GM19099 (cell line): Measurements from ENCODE around the gene GMCL2.

ENCODE experiments used
- POLR2A ChIP-seq: IDR thresholded peaks from 3 replicates; pipeline ENCODE4 v1.6.1; 2011; ENCODE audit warnings: low read depth; ENCODE audit not compliant: insufficient read length; ENCODE audit errors: extremely low read depth

The GMCL2 gene

DNA sequence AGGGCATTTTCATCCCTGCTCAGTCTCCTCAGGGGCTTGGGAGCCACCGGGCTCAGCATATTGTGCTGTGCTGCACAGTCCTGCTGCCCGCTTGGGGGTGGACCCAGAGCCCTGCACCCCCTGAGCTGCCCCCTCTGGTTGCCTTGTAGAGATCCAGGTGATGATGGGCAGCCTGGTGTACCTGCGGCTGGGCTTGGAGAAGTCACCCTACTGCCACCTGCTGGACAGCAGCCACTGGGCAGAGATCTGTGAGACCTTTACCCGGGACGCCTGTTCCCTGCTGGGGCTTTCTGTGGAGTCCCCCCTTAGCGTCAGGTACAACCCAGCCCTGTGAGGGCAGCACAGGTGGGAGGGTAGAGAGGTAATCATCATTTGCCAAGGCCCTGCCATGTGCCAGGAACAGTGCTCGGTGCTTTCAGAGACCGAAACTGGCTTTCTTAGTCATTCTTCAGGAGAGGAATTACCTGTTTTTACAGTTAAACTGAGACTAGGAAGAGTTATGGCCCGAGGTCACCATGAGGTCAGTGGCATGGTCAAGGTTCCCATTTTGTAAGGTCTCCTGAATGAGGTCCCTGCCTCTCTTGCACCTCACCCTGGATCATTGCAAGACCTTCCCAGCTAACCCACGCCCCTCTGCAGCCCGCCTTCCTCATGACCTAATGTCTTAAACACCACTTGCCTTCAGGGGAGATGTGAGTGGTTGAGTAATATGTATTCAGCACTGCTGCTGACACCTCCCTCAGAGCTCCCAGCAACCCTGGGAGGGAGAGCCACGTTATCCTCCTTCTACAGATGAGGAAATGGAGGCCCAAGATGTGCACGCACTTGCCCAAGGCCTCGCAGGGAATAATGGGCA is 41.0 kb downstream of the GMCL2 start:
- TF ChIP-seq POLR2A = no peak

DNA sequence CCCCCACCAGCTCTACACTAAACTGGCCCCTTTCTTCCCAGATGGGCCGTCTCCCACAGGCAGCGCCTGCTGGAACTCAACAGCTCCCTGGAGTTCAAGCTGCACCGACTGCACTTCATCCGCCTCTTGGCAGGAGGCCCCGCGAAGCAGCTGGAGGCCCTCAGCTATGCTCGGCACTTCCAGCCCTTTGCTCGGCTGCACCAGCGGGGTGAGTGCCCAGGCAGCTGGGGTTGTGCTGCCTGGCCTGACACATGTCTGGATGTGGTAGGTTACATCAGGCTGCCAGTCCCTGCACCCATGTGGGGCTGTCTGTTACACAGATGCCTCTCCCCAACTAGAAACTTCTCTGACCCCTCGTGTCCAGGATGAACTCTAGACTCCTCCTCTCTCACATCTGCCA is 43.3 kb downstream of the GMCL2 start:
- no peak for TF ChIP-seq POLR2A

DNA sequence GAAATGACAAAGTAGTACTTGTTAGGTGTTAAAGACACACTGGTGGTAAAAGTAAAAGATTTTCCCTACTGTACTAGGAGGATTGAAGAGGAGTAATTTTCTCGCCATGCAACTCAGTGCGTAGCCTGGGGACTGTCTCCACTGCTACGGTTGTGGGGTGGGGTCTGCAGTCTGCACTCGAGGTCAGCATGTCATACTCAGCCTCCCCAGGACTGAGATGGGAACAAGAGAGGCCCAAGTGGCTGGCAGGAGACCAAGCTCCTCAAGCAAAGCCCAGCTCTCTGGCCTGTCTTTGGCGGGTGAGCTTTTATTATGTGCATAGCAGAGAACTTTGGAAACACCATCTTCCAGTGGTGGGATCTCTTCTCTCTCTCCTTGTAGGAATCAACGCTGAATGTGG is 43.9 kb downstream of the GMCL2 start:
- TF ChIP-seq POLR2A = no peak

DNA sequence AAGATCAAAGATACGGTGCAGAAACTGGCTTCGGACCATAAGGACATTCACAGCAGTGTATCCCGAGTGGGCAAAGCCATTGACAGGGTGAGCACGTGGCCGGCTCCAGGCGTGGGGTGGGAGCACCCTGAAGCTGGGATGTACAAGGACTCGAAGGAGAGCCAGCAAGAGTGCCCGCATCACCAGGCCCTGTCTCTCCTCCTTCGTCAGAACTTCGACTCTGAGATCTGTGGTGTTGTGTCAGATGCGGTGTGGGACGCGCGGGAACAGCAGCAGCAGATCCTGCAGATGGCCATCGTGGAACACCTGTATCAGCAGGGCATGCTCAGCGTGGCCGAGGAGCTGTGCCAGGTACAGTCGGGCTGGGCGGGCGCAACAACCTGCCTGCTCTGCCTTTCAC is 44.5 kb downstream of the GMCL2 start:
- no peak for TF ChIP-seq POLR2A

DNA sequence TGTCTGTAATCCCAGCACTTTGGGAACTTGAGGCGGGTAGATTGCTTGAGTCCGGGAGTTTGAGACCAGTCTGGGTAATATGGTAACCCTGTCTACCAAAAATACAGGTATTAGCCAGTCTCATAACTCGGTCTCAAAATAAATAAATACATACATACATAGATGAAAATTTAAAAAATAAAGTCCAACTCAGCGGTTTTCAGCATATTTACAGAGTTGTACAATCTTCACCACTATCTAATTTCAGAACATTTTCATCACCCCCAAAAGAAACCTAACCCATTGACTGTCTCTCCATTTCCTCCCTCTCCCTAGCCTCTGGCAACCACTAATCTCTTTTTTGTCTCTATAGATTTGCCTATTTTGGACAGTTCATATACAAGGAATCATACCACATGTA is 45.6 kb downstream of the GMCL2 start:
- TF ChIP-seq POLR2A = no peak

DNA sequence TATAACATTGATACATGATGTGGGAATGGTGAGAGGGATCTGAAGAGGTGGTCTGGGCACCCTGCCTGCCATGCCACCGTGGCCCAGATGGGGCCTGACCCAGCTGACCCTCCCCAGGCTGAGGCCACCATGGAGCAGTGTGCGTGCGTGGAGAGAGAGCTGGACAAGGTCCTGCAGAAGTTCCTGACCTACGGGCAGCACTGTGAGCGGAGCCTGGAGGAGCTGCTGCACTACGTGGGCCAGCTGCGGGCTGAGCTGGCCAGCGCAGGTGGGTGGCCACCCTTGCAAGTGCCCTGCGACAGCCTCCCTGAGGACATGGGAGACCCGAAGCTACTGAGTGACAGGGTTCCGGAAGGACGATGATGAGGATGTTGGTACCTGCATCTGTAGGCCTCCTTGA is 49.2 kb downstream of the GMCL2 start:
- TF ChIP-seq POLR2A = no peak

DNA sequence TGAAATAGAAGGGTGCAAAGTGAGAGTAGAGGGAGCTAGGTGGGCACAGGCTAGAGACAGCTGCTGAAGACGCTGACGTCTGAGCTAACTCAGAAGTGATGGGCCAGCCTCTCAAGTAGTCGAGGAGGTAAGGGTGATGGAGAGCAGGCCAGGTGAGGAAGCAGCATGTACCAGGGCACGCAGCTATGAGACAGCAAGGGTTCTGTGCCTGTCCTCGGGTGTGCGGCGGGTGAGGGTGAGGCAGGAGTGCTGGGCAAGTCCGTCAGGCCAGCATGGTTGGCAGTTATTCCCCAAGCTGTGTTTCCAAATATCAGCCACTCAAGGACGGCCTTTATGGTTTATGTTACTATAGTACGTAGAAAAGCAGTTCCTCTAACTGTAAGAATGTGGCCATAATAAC is 50.2 kb downstream of the GMCL2 start:
- no peak for TF ChIP-seq POLR2A
